SK-N-SH (cell line): ENCODE results near the gene SLC35F4. TPM values are rescaled to one million over a fixed set of nuclear protein-coding genes. Genes with fewer than 3 reads are reported as not detected.
"Not testable (repeated sequence)": the region's sequence is repeated elsewhere in the genome, so short reads cannot be mapped to it uniquely, and the experiment has no call there.

Experiments used
- CTCF ChIA-PET: fragments of 300-600, 350-600 bp; formaldehyde crosslinking; extraction: SDS; loops from one replicate; lab custom pipeline; 2021; lab: Yijun Ruan, JAX
- POLR2A ChIA-PET: fragments of 350-600 bp; sonication (Branson Sonifier 250); formaldehyde crosslinking; extraction: SDS; loops from one replicate; lab custom pipeline; 2020; ENCODE audit warnings: antibody characterized with exemption, inconsistent platforms; lab: Yijun Ruan, JAX
- DNase-seq: peaks from one replicate; pipeline ENCODE4 v3.0.0; 2012
- H2AFZ ChIP-seq: fragments of 200-600 bp; sonication (generic); 2 replicates; pipeline ENCODE4 v1.8.1; 2016; ENCODE audit warnings: antibody characterized with exemption, mild to moderate bottlenecking, low read depth
- H3F3A ChIP-seq: fragments of 200-600 bp; sonication (generic); replicated peaks from 2 replicates; pipeline ENCODE3; 2016; ENCODE audit warnings: antibody characterized with exemption, mild to moderate bottlenecking; ENCODE audit not compliant: insufficient read depth
- H3K27ac ChIP-seq, 2 experiments: fragments of 200-500 bp in 1 of 2; fragments of 200-600 bp in 1 of 2; sonication (Bioruptor generic) in 1 of 2; sonication (generic), shearing (Covaris generic) in 1 of 2; 2 replicates each; pipeline versions ENCODE4 v1.5.1 to v1.6.1; 2014 to 2016; ENCODE audit warnings: low read depth in 2 of 2, inconsistent platforms in 1 of 2, low read length in 1 of 2, mild to moderate bottlenecking in 1 of 2, mixed read lengths in 1 of 2
- H3K27me3 ChIP-seq: fragments of 200-600 bp; sonication (generic), shearing (Covaris generic); 2 replicates; pipeline ENCODE4 v1.6.1; 2016; ENCODE audit warnings: mixed run types; ENCODE audit not compliant: insufficient read depth
- H3K36me3 ChIP-seq, 2 experiments: fragments of 200-500 bp in 1 of 2; fragments of 200-600 bp in 1 of 2; sonication (Bioruptor generic) in 1 of 2; sonication (generic) in 1 of 2; replicated peaks in 1 of 2; 2 replicates each; pipeline versions ENCODE3 to v1.5.1; 2014 to 2016; ENCODE audit warnings: low read length in 1 of 2, mild to moderate bottlenecking in 1 of 2; ENCODE audit not compliant: insufficient read depth in 2 of 2, control insufficient read depth in 1 of 2
- H3K4me1 ChIP-seq, 2 experiments: fragments of 200-500 bp in 1 of 2; fragments of 200-600 bp in 1 of 2; sonication (Bioruptor generic) in 1 of 2; sonication (generic), shearing (Covaris generic) in 1 of 2; 2 replicates each; pipeline versions ENCODE4 v1.5.1 to v1.6.1; 2014 to 2016; ENCODE audit warnings: low read depth in 1 of 2, low read length in 1 of 2, mixed run types in 1 of 2; ENCODE audit not compliant: insufficient read depth in 2 of 2, control insufficient read depth in 1 of 2
- H3K4me2 ChIP-seq: fragments of 200-600 bp; sonication (generic), shearing (Covaris generic); 2 replicates; pipeline ENCODE4 v1.6.1; 2017; ENCODE audit warnings: mixed run types
- H3K4me3 ChIP-seq, 2 experiments: fragments of 200-500 bp in 1 of 2; fragments of 200-600 bp in 1 of 2; sonication (Bioruptor generic) in 1 of 2; sonication (generic), shearing (Covaris generic) in 1 of 2; 2 replicates each; pipeline versions ENCODE4 v1.5.1 to v1.8.1; 2014 to 2016; ENCODE audit warnings: low read depth in 2 of 2, inconsistent platforms in 1 of 2, low read length in 1 of 2, mild to moderate bottlenecking in 1 of 2, mixed read lengths in 1 of 2, moderate library complexity in 1 of 2
- H3K79me2 ChIP-seq: fragments of 200-600 bp; sonication (generic); 2 replicates; pipeline ENCODE4 v1.8.1; 2017; ENCODE audit warnings: mild to moderate bottlenecking; ENCODE audit not compliant: insufficient read depth
- H3K9ac ChIP-seq: fragments of 200-600 bp; sonication (generic); 2 replicates; pipeline ENCODE4 v1.6.1; 2017; ENCODE audit warnings: mixed run types
- H3K9me2 ChIP-seq: fragments of 200-600 bp; sonication (generic); 2 replicates; pipeline ENCODE4 v1.6.1; 2017; ENCODE audit warnings: mixed run types
- H3K9me3 ChIP-seq: fragments of 200-600 bp; sonication (generic); 2 replicates; pipeline ENCODE4 v1.6.1; 2017; ENCODE audit warnings: mixed run types, mild to moderate bottlenecking, moderate library complexity
- H4K20me1 ChIP-seq: fragments of 200-600 bp; sonication (generic); 2 replicates; pipeline ENCODE4 v1.6.1; 2017; ENCODE audit warnings: mild to moderate bottlenecking, mixed run types; ENCODE audit not compliant: insufficient read depth
- ELF1 ChIP-seq: IDR thresholded peaks from 2 replicates; pipeline ENCODE4 v1.4.0; 2012
- EP300 ChIP-seq, 2 experiments: IDR thresholded peaks; 2 replicates each; pipeline versions ENCODE4 v1.4.0 to v1.6.1; 2012; ENCODE audit warnings: borderline replicate concordance in 1 of 2, low read depth in 1 of 2, low read length in 1 of 2
- FOXM1 ChIP-seq: IDR thresholded peaks from 2 replicates; pipeline ENCODE4 v1.4.0; 2012; ENCODE audit warnings: low read depth, mild to moderate bottlenecking
- GABPA ChIP-seq: IDR thresholded peaks from 2 replicates; pipeline ENCODE4 v1.4.0; 2012; ENCODE audit warnings: low read depth, mild to moderate bottlenecking
- MAX ChIP-seq: IDR thresholded peaks from 2 replicates; pipeline ENCODE4 v1.4.0; 2012; ENCODE audit warnings: low read depth
- MEF2A ChIP-seq: IDR thresholded peaks from 2 replicates; pipeline ENCODE4 v1.4.0; 2012; ENCODE audit warnings: low read depth, borderline replicate concordance
- NFIC ChIP-seq: IDR thresholded peaks from 2 replicates; pipeline ENCODE4 v1.4.0; 2012; ENCODE audit warnings: borderline replicate concordance
- NRF1 ChIP-seq: IDR thresholded peaks from 2 replicates; pipeline ENCODE4 v1.6.1; 2012; ENCODE audit warnings: low read depth, mild to moderate bottlenecking, low read length
- POLR2AphosphoS5 ChIP-seq: IDR thresholded peaks from 2 replicates; pipeline ENCODE4 v1.6.1; 2012; ENCODE audit warnings: low read depth, low read length
- RCOR1 ChIP-seq: fragments of 150-350 bp; IDR thresholded peaks from 2 replicates; pipeline ENCODE4 v1.6.1; 2017; ENCODE audit warnings: antibody characterized with exemption, low read length
- RXRA ChIP-seq: IDR thresholded peaks from 2 replicates; pipeline ENCODE4 v1.4.0; 2012; ENCODE audit warnings: low read depth, mild to moderate bottlenecking, borderline replicate concordance
- SIN3A ChIP-seq: IDR thresholded peaks from 2 replicates; pipeline ENCODE4 v1.6.1; 2012; ENCODE audit warnings: low read depth, mild to moderate bottlenecking, low read length, moderate library complexity, borderline replicate concordance
- SMC3 ChIP-seq: IDR thresholded peaks from 2 replicates; pipeline ENCODE4 v1.6.1; 2012; ENCODE audit warnings: low read depth, low read length, improper control_type of control experiment
- TAF1 ChIP-seq: IDR thresholded peaks from 2 replicates; pipeline ENCODE4 v1.6.1; 2012; ENCODE audit warnings: low read depth, mild to moderate bottlenecking, low read length, moderate library complexity, borderline replicate concordance
- TCF12 ChIP-seq: IDR thresholded peaks from 2 replicates; pipeline ENCODE4 v1.4.0; 2012
- USF2 ChIP-seq: fragments of 150-350 bp; IDR thresholded peaks from 2 replicates; pipeline ENCODE4 v1.6.1; 2017; ENCODE audit warnings: antibody characterized with exemption, low read length, low read depth, borderline replicate concordance
- WGBS: methylation state at CpG from one replicate; pipeline ENCODE4 v1.1.6; 2017; ENCODE audit warnings: low lambda C conversion rate; 5-methylcytosine and 5-hydroxymethylcytosine counted together
- polyA plus RNA-seq, 3 experiments: library from polyadenylated mRNA; depleted of rRNA; stranded (reverse); fragments of >200 nt; gene quantifications; 2 replicates each; pipeline ENCODE4 v1.2.3, GENCODE V29; 2012
- TF ChIP-seq, protein P1 (sequence below): fragments of 200-600 bp; sonication (generic); IDR thresholded peaks from 2 replicates; pipeline ENCODE4 v1.6.1; 2017; ENCODE audit warnings: antibody characterized with exemption, mild to moderate bottlenecking, moderate library complexity

Gene SLC35F4
- polyA plus RNA-seq, 1 of the 3 experiments (the other 2 are of a cell fraction), result not detected

- TF ChIP-seq USF2 (no peak), SMC3 (no peak), FOXM1 (no peak), SIN3A (no peak), RXRA (no peak), NRF1 (no peak), RCOR1 (no peak), NFIC (no peak), POLR2AphosphoS5 (no peak), MAX (no peak), ELF1 (no peak), GABPA (no peak), TAF1 (no peak)
- TF ChIP-seq, protein P1, sequence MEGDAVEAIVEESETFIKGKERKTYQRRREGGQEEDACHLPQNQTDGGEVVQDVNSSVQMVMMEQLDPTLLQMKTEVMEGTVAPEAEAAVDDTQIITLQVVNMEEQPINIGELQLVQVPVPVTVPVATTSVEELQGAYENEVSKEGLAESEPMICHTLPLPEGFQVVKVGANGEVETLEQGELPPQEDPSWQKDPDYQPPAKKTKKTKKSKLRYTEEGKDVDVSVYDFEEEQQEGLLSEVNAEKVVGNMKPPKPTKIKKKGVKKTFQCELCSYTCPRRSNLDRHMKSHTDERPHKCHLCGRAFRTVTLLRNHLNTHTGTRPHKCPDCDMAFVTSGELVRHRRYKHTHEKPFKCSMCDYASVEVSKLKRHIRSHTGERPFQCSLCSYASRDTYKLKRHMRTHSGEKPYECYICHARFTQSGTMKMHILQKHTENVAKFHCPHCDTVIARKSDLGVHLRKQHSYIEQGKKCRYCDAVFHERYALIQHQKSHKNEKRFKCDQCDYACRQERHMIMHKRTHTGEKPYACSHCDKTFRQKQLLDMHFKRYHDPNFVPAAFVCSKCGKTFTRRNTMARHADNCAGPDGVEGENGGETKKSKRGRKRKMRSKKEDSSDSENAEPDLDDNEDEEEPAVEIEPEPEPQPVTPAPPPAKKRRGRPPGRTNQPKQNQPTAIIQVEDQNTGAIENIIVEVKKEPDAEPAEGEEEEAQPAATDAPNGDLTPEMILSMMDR, result no peak
Measured at GRCh38 chr14:57753821-57754220, 112.1 kb downstream of the SLC35F4 start (continued).

- H3K27ac ChIP-seq, H3K36me3 ChIP-seq, H2AFZ ChIP-seq, H3F3A ChIP-seq, H3K4me3 ChIP-seq, H3K27me3 ChIP-seq, H3K9me2 ChIP-seq, POLR2A ChIA-PET, H3K9me3 ChIP-seq, H4K20me1 ChIP-seq, H3K9ac ChIP-seq, DNase-seq, H3K4me1 ChIP-seq, H3K79me2 ChIP-seq, H3K4me2 ChIP-seq: not testable (repeated sequence)
- WGBS, result 34% methylated on average over 11 of the region's 11 CpGs
- CTCF ChIA-PET, result interaction anchor here (0.7 kb wide), 1 partner anchor 1302 kb away, joined by 4 read pairs; no protein-coding TSS in a partner anchor
Measured at GRCh38 chr14:57752142-57752695, 113.7 kb downstream of the SLC35F4 start.

DNA sequence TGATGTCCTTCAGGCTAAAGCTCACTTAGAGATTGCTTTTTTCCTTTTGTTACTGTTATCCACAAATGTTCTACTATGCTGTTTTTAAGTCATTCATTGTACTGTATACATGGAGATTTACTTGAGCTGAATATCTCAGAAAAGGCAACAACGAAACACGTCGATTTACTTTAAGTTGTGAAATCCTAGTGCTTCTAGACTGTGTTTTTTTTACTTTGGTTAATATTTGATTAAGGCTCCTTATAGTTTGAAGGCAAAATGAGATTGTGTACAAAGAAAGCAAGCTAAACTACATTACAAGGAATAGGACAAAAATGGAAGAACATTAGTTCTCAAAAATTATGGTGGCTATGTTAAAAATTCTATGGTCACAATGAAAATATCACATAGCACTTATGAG is 114.5 kb downstream of the SLC35F4 start:
- no peak for DNase-seq
- TF ChIP-seq TCF12 (no peak), EP300 (IDR thresholded peaks at IDR 0.05; ENCODE audit: borderline replicate concordance in 1 of 2, low read depth in 1 of 2, low read length in 1 of 2) (no peak), ELF1 (no peak), SMC3 (no peak), MEF2A (no peak)
- H3F3A ChIP-seq, result no peaks in the 10 kb centered on the region
- H3K9me2 ChIP-seq, result no peaks in the 10 kb centered on the region
- ChIA-PET POLR2A (no interaction called here), CTCF (no interaction called here)
- 2% methylated on average over 3 of the region's 3 CpGs for WGBS
- H3K27ac ChIP-seq, result no peak overlapping the region
- no peaks in the 10 kb centered on the region for H4K20me1 ChIP-seq
- H3K9ac ChIP-seq, result no peak overlapping the region
- no peak overlapping the region for H3K4me3 ChIP-seq
- no peaks in the 10 kb centered on the region for H3K9me3 ChIP-seq
- no peaks in the 10 kb centered on the region for H3K79me2 ChIP-seq
- no peaks in the 10 kb centered on the region for H3K27me3 ChIP-seq
- H3K4me2 ChIP-seq, result no peak overlapping the region
- H3K4me1 ChIP-seq, result no peaks in the 10 kb centered on the region; a peak in 1 of 4 replicates
- H2AFZ ChIP-seq, result no peak overlapping the region
- no peaks in the 10 kb centered on the region for H3K36me3 ChIP-seq
